Thyroid gland (tissue), 4 donors: ENCODE data around the gene HMCN2. TPM values are rescaled to one million over a fixed set of nuclear protein-coding genes. Genes with fewer than 3 reads are reported as not detected.

ENCODE experiments used
- DNase-seq, 2 donors: peaks; one replicate each; pipeline ENCODE4 v3.0.0-alpha.2; 2019
- H3K27ac ChIP-seq, 3 donors: fragments of 200-600 bp; sonication (generic); 1 replicate in 2 of 3; 2 replicates in 1 of 3; pipeline ENCODE4 v1.5.1; 2016 to 2019; ENCODE audit warnings: mild to moderate bottlenecking in 1 of 3, moderate library complexity in 1 of 3
- H3K27me3 ChIP-seq: fragments of 200-600 bp; sonication (generic); one replicate; pipeline ENCODE4 v1.5.1; 2019
- H3K36me3 ChIP-seq, 2 donors: fragments of 200-600 bp; sonication (generic); one replicate each; pipeline ENCODE4 v1.5.1; 2016 to 2019
- H3K4me1 ChIP-seq, 2 donors: fragments of 200-600 bp; sonication (generic); one replicate each; pipeline ENCODE4 v1.5.1; 2017 to 2019
- H3K4me3 ChIP-seq, 3 donors: fragments of 200-600 bp; sonication (generic); replicated peaks in 1 of 3; 1 replicate in 2 of 3; 2 replicates in 1 of 3; pipeline ENCODE4 v1.5.1; 2016; ENCODE audit warnings: mild to moderate bottlenecking in 1 of 3
- H3K9me3 ChIP-seq: fragments of 200-600 bp; sonication (generic); one replicate; pipeline ENCODE4 v1.5.1; 2017
- POLR2A ChIP-seq, 2 donors: fragments of 450-650 bp; IDR thresholded peaks; one replicate each; pipeline ENCODE4 v1.6.1; 2017; ENCODE audit warnings: antibody characterized with exemption in 2 of 2, mild to moderate bottlenecking in 2 of 2, moderate library complexity in 1 of 2
- WGBS, 2 donors: methylation state at CpG; one replicate each; pipeline ENCODE4 v1.1.5; 2017; 5-methylcytosine and 5-hydroxymethylcytosine counted together
- intact Hi-C: fragments of 100-400 bp; cut with DNase I; formaldehyde crosslinking; loops from one replicate; pipeline ENCODE4 v1.15.1; 2023
- total RNA-seq, 4 donors: library from RNA; depleted of rRNA; stranded (reverse); fragments of >200 nt; gene quantifications; one replicate each; pipeline ENCODE4 v1.2.3, GENCODE V29; 2016
- TF ChIP-seq, protein P1 (sequence below), 6 experiments: fragments of 200-600 bp in 3 of 6; fragments of 450-650 bp in 3 of 6; sonication (generic) in 3 of 6; IDR thresholded peaks; one replicate each; pipeline ENCODE4 v1.5.1; 2016 to 2019; ENCODE audit warnings: antibody characterized with exemption in 6 of 6, mild to moderate bottlenecking in 2 of 6, inconsistent platforms in 1 of 6, moderate library complexity in 1 of 6

Gene HMCN2
- total RNA-seq, 4 donors from 2014 or later = 1.7 to 5.5 (median 3.5) TPM

DNA sequence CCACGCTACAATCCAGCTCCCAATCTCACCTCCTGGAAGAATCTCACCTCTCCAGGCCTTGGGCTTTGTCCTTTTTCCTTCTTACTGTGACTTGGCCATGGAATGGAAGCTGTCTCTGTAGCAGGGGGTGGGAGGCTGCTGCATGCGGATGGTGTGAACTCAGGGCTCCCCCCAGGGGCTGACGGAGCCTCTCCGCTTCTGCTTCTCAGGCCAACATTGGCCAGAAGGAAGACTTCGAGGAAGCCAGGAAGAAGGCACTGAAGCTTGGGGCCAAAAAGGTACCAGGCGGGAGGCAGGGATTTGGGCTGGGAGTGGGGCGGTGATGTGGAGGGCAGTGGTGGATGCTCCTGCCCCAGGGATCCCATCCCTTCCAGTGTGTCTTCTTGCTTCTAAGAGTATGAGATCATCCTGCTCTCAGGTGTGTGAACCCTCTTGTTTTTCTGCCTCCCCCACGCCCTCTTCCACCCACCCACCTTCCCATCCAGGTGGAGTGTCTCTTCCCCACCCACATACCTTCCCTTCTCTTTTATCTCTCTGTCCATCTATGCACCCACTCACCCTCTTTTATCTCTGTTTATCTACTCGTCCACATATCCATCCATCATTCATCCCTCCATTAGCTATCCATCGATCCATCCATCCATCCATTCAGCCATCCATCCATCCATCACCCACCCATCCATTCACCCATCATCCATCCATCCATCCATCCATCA lies 188.7 kb downstream of the HMCN2 start:
- H3K27ac ChIP-seq = peak overlapping the region in 2 of 3 donors; percentile 49 to 50
- H3K4me3 ChIP-seq = no peak overlapping the region
- H3K4me1 ChIP-seq = peaks cover 34 to 44% of the 10 kb centered on the region in 2 donors
- DNase-seq = no peak
- H3K36me3 ChIP-seq = no peaks in the 10 kb centered on the region
- intact Hi-C loops = no loop called here
- TF ChIP-seq POLR2A (IDR thresholded peaks at IDR 0.05) = no peak
- TF ChIP-seq, protein P1, sequence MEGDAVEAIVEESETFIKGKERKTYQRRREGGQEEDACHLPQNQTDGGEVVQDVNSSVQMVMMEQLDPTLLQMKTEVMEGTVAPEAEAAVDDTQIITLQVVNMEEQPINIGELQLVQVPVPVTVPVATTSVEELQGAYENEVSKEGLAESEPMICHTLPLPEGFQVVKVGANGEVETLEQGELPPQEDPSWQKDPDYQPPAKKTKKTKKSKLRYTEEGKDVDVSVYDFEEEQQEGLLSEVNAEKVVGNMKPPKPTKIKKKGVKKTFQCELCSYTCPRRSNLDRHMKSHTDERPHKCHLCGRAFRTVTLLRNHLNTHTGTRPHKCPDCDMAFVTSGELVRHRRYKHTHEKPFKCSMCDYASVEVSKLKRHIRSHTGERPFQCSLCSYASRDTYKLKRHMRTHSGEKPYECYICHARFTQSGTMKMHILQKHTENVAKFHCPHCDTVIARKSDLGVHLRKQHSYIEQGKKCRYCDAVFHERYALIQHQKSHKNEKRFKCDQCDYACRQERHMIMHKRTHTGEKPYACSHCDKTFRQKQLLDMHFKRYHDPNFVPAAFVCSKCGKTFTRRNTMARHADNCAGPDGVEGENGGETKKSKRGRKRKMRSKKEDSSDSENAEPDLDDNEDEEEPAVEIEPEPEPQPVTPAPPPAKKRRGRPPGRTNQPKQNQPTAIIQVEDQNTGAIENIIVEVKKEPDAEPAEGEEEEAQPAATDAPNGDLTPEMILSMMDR (IDR thresholded peaks at IDR 0.05) = no peak
- H3K27me3 ChIP-seq = no peaks in the 10 kb centered on the region
- 96 to 97% methylated on average over 10 of the region's 10 CpGs for WGBS, 2 donors
- no peaks in the 10 kb centered on the region for H3K9me3 ChIP-seq

DNA sequence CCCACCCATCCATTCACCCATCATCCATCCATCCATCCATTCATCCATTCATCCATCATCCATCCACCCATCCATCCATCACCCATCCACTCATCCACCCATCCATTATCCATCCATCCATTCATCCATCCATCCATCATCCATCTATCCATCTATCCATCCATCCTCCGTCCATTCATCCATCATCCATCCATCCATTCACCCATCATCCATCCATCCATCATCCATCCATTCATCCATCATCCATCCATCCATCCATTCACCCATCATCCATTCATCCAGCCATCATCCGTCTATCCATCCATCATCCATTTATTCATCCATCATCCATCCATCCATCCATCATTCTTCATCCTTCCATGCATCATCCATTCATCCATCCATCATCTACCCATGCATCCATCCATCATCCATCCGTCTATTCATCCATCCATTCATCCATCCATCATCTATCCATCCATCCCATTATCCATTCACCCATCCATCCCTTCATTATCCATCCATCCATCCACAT lies 189.3 kb downstream of the HMCN2 start:
- no peaks in the 10 kb centered on the region for H3K27me3 ChIP-seq
- 33 to 65% methylated on average over 3 of the region's 3 CpGs for WGBS, 2 donors
- H3K36me3 ChIP-seq = no peaks in the 10 kb centered on the region
- no peak for TF ChIP-seq POLR2A (IDR thresholded peaks at IDR 0.05)
- TF ChIP-seq, protein P1 (IDR thresholded peaks at IDR 0.05) = no peak
- H3K4me1 ChIP-seq = peaks cover 34 to 38% of the 10 kb centered on the region in 2 donors
- no peaks in the 10 kb centered on the region for H3K9me3 ChIP-seq
- H3K27ac ChIP-seq = no peak overlapping the region
- H3K4me3 ChIP-seq = no peak overlapping the region
- intact Hi-C loops = no loop called here
- DNase-seq = no peak

DNA sequence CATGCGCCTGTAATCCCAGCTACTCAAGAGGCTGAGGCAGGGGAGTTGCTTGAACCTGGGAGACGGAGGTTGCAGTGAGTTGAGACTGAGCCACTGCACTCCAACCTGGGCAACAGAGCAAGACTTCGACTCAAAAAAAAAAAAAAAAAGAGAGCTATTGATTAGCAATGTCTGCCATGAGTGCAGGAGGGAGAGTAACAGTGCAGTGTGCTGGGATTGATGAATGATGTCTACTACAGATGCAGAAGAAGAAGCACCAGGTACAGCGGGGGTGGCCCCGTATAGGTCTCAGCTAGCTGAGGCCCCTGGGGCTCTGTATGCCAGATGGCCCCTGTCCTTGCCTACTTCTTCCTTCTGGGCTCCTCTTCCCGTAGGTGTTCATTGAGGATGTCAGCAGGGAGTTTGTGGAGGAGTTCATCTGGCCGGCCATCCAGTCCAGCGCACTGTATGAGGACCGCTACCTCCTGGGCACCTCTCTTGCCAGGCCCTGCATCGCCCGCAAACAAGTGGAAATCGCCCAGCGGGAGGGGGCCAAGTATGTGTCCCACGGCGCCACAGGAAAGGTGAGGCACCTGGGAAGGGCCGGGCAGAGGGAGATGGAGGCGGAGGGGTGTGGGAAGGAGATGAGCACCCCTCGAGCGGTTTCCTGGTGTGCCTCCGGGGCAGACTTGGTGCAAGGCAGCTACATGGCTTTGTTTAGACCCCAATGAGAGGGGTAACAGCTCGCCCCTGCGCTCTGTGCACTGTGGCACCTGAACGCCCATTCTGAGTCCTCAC lies 192.7 kb downstream of the HMCN2 start:
- no peak overlapping the region for H3K4me3 ChIP-seq
- H3K27me3 ChIP-seq = no peaks in the 10 kb centered on the region
- no peak for DNase-seq
- H3K27ac ChIP-seq = no peak overlapping the region
- no peak for TF ChIP-seq POLR2A (IDR thresholded peaks at IDR 0.05)
- H3K36me3 ChIP-seq = no peaks in the 10 kb centered on the region
- intact Hi-C loops = no loop called here
- no peaks in the 10 kb centered on the region for H3K9me3 ChIP-seq
- WGBS, 2 donors = 91 to 96% methylated on average over 22 to 23 of the region's 23 CpGs
- H3K4me1 ChIP-seq = peaks cover 8% of the 10 kb centered on the region in 2 donors

- TF ChIP-seq, protein P1 (IDR thresholded peaks at IDR 0.05) = no peak
- no peak for TF ChIP-seq POLR2A (IDR thresholded peaks at IDR 0.05)
- H3K4me1 ChIP-seq = peaks cover 2 to 3% of the 10 kb centered on the region in 2 donors
- DNase-seq = no peak
- intact Hi-C loops = no loop called here
- 80 to 100% methylated on average over 1 to 5 of the region's 5 CpGs for WGBS, 2 donors
- no peak overlapping the region for H3K27ac ChIP-seq
- no peaks in the 10 kb centered on the region for H3K36me3 ChIP-seq
- no peaks in the 10 kb centered on the region for H3K9me3 ChIP-seq
- no peaks in the 10 kb centered on the region for H3K27me3 ChIP-seq
- no peak overlapping the region for H3K4me3 ChIP-seq
These were observed 193.2 kb downstream of the HMCN2 start for GRCh38 chr9:130458804-130459067.

DNA sequence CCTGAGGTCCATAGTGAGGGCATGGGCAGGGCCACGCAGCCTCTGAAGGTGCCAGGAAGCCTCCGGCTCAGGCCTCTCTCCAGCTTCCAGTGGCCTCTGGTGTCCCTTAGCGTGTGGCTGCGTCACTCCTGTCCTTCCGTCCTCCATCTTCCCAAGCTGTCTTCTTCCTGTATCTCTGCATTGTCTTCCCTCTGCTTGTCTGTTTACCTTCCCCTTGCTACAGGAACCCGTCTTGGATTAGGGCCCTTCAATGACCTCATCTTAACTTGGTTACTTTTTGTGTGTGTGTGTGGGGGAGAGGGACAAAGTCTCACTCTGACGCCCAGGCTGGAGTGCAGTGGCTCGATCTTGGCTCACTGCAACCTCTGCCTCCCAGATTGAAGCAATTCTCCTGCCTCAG lies 193.6 kb downstream of the HMCN2 start:
- Histone ChIP-seq H3K27ac (no peak overlapping the region), H3K4me1 (no peaks in the 10 kb centered on the region), H3K36me3 (peaks cover 0 to 1% of the 10 kb centered on the region in 2 donors), H3K4me3 (no peak overlapping the region), H3K9me3 (no peaks in the 10 kb centered on the region), H3K27me3 (no peaks in the 10 kb centered on the region)
- intact Hi-C loops = no loop called here
- WGBS, 2 donors = 80% methylated on average over 8 of the region's 8 CpGs
- no peak for TF ChIP-seq POLR2A (IDR thresholded peaks at IDR 0.05)
- TF ChIP-seq, protein P1 (IDR thresholded peaks at IDR 0.05) = no peak
- DNase-seq = no peak
